HepG2 (cell line): ENCODE data around the gene ARVCF. TPM values are rescaled to one million over a fixed set of nuclear protein-coding genes. Genes with fewer than 3 reads are reported as not detected.
A peak's percentile ranks its signal among the peaks of the same experiment; 100 is the strongest.

ENCODE experiments used
- ARNTL ChIP-seq: sonication (generic); formaldehyde crosslinking; IDR thresholded peaks from 2 replicates; pipeline ENCODE4 v1.4.0; 2020; ENCODE audit warnings: mild to moderate bottlenecking, missing genetic modification reagents
- BRD4 ChIP-seq: sonication (generic); formaldehyde crosslinking; IDR thresholded peaks from 2 replicates; pipeline ENCODE4 v1.4.0; 2020; ENCODE audit warnings: missing genetic modification reagents
- HOXA3 ChIP-seq: sonication (generic); formaldehyde crosslinking; IDR thresholded peaks from 2 replicates; pipeline ENCODE4 v1.5.0; 2020; ENCODE audit warnings: missing genetic modification reagents
- HOXD1 ChIP-seq: sonication (generic); formaldehyde crosslinking; IDR thresholded peaks from 2 replicates; pipeline ENCODE4 v1.5.0; 2020; ENCODE audit warnings: missing genetic modification reagents
- ZNF232 ChIP-seq: sonication (generic); formaldehyde crosslinking; IDR thresholded peaks from 2 replicates; pipeline ENCODE4 v1.4.0; 2020; ENCODE audit warnings: missing genetic modification reagents, borderline replicate concordance
- ZNF660 ChIP-seq: sonication (generic); formaldehyde crosslinking; IDR thresholded peaks from 2 replicates; pipeline ENCODE4 v1.5.1; 2020; ENCODE audit warnings: mild to moderate bottlenecking, low read depth, missing genetic modification reagents, borderline replicate concordance
- ZNF674 ChIP-seq: sonication (generic); formaldehyde crosslinking; IDR thresholded peaks from 2 replicates; pipeline ENCODE4 v1.5.0; 2020; ENCODE audit warnings: low read depth, mild to moderate bottlenecking, missing genetic modification reagents
- ZNF766 ChIP-seq: sonication (generic); formaldehyde crosslinking; IDR thresholded peaks from 2 replicates; pipeline ENCODE4 v1.5.0; 2020; ENCODE audit warnings: missing genetic modification reagents, borderline replicate concordance
- ZNF883 ChIP-seq: sonication (generic); formaldehyde crosslinking; IDR thresholded peaks from 2 replicates; pipeline ENCODE4 v1.5.1; 2020; ENCODE audit warnings: mild to moderate bottlenecking, missing genetic modification reagents; ENCODE audit errors: not compliant biosample characterization
- polyA plus RNA-seq, 8 experiments: library from polyadenylated mRNA; depleted of rRNA in 3 of 8; stranded (reverse) in 7 of 8; unstranded in 1 of 8; fragments of >200 nt; fragmentation: Illumina TruSeq in 4 of 8; extraction: Trizol in 4 of 8; gene quantifications; 2 replicates each; pipeline versions ENCODE4 v1.2.1 to v1.2.3, GENCODE V29; 2011 to 2016; ENCODE audit warnings: low read depth in 4 of 8, missing spikeins in 1 of 8, mixed read lengths in 1 of 8; ENCODE audit not compliant: insufficient read depth in 1 of 8
- total RNA-seq, 5 experiments: library from RNA; depleted of rRNA; stranded (reverse); fragments of >200 nt; fragmentation: Illumina TruSeq; extraction: Trizol; gene quantifications; 2 replicates each; pipeline ENCODE4 v1.2.3, GENCODE V29; 2016; ENCODE audit warnings: low read depth in 1 of 5
- TF ChIP-seq, protein P1 (sequence below): IDR thresholded peaks from 2 replicates; pipeline ENCODE4 v1.6.1; 2016; ENCODE audit warnings: mild to moderate bottlenecking
- TF ChIP-seq, protein P2 (sequence below): sonication (generic); formaldehyde crosslinking; IDR thresholded peaks from 2 replicates; pipeline ENCODE4 v1.4.0; 2020; ENCODE audit warnings: missing genetic modification reagents
- TF ChIP-seq, protein P3 (sequence below), 2 experiments: sonication (generic) in 1 of 2; formaldehyde crosslinking in 1 of 2; IDR thresholded peaks; 2 replicates each; pipeline versions ENCODE4 v1.6.1 to v1.9.0; 2014 to 2022; ENCODE audit warnings: antibody characterized with exemption in 1 of 2, borderline replicate concordance in 1 of 2, inconsistent platforms in 1 of 2, low read depth in 1 of 2, missing genetic modification reagents in 1 of 2
- TF ChIP-seq, protein P4 (sequence below): sonication (generic); formaldehyde crosslinking; IDR thresholded peaks from 2 replicates; pipeline ENCODE4 v1.4.0; 2020; ENCODE audit warnings: mild to moderate bottlenecking, missing genetic modification reagents
- TF ChIP-seq, protein P5 (sequence below): sonication (generic); formaldehyde crosslinking; IDR thresholded peaks from 2 replicates; pipeline ENCODE4 v1.4.0; 2020; ENCODE audit warnings: mild to moderate bottlenecking, missing genetic modification reagents
- TF ChIP-seq, protein P6 (sequence below): sonication (generic); formaldehyde crosslinking; IDR thresholded peaks from 2 replicates; pipeline ENCODE4 v1.4.0; 2020; ENCODE audit warnings: missing genetic modification reagents

The ARVCF gene
- total and polyA plus RNA-seq, 2 of the 13 experiments (the other 11 are each of a cell fraction or from before 2014, with no cell fraction given): 16.4 to 17.7 TPM

DNA sequence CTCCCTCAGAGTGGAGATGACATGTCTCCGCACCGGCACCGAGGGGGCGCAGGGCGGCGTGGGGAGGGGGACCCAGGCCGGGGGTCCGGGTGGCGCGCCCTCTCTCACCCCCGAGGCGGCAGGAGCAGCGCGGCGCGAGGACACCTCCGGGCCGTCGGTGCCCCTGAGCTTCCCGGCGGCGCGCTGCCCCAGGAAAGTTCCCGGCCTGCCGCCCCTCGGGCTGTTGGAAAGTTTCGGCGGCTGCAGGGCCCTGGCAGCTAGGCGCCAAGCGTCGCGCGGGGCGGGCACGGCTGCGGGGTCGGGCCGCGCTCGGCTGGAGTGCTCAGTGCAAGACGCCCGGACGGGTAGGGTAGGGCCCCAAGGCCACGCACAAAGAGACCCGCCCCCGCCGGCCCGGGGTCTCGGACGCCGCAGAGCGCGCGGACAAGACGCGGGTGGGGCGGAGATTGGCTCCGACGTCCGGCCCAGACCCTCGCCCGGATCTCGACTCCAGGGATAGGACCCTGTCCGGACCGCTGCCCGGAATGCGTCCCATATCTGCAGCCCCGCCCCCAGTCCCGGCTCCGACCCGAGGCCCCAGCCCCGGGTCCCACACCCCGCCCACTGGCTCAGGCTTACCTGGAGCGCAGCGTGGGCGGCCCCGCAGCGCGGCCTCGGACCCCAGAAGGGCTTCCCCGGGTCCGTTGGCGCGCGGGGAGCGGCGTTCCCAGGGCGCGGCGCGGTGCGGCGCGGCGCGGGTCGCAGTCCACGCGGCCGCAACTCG is 471 bp downstream of the ARVCF start (continued):
- TF ChIP-seq, protein P1, sequence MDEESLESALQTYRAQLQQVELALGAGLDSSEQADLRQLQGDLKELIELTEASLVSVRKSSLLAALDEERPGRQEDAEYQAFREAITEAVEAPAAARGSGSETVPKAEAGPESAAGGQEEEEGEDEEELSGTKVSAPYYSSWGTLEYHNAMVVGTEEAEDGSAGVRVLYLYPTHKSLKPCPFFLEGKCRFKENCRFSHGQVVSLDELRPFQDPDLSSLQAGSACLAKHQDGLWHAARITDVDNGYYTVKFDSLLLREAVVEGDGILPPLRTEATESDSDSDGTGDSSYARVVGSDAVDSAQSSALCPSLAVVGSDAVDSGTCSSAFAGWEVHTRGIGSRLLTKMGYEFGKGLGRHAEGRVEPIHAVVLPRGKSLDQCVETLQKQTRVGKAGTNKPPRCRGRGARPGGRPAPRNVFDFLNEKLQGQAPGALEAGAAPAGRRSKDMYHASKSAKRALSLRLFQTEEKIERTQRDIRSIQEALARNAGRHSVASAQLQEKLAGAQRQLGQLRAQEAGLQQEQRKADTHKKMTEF: peak; percentile 24; the same call in 1 of the 2 replicates
- 0 out of 2 replicates have a peak, but pooled peaks have one; percentile 39 for TF ChIP-seq BRD4 (CRISPR knock-in tag)
- TF ChIP-seq HOXD1: 0 out of 2 replicates have a peak, but pooled peaks have one; percentile 19
- TF ChIP-seq, protein P2, sequence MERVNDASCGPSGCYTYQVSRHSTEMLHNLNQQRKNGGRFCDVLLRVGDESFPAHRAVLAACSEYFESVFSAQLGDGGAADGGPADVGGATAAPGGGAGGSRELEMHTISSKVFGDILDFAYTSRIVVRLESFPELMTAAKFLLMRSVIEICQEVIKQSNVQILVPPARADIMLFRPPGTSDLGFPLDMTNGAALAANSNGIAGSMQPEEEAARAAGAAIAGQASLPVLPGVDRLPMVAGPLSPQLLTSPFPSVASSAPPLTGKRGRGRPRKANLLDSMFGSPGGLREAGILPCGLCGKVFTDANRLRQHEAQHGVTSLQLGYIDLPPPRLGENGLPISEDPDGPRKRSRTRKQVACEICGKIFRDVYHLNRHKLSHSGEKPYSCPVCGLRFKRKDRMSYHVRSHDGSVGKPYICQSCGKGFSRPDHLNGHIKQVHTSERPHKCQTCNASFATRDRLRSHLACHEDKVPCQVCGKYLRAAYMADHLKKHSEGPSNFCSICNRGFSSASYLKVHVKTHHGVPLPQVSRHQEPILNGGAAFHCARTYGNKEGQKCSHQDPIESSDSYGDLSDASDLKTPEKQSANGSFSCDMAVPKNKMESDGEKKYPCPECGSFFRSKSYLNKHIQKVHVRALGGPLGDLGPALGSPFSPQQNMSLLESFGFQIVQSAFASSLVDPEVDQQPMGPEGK (CRISPR knock-in tag): peak; percentile 14; the same call in 1 of the 2 replicates
- TF ChIP-seq ZNF674 (CRISPR knock-in tag): 0 out of 2 replicates have a peak, but pooled peaks have one; percentile 16
- 0 out of 2 replicates have a peak, but pooled peaks have one; percentile 6 for TF ChIP-seq ARNTL (CRISPR knock-in tag)
- TF ChIP-seq, protein P3, sequence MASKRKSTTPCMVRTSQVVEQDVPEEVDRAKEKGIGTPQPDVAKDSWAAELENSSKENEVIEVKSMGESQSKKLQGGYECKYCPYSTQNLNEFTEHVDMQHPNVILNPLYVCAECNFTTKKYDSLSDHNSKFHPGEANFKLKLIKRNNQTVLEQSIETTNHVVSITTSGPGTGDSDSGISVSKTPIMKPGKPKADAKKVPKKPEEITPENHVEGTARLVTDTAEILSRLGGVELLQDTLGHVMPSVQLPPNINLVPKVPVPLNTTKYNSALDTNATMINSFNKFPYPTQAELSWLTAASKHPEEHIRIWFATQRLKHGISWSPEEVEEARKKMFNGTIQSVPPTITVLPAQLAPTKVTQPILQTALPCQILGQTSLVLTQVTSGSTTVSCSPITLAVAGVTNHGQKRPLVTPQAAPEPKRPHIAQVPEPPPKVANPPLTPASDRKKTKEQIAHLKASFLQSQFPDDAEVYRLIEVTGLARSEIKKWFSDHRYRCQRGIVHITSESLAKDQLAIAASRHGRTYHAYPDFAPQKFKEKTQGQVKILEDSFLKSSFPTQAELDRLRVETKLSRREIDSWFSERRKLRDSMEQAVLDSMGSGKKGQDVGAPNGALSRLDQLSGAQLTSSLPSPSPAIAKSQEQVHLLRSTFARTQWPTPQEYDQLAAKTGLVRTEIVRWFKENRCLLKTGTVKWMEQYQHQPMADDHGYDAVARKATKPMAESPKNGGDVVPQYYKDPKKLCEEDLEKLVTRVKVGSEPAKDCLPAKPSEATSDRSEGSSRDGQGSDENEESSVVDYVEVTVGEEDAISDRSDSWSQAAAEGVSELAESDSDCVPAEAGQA (IDR thresholded peaks at IDR 0.05; ENCODE audit: low read depth): no peak
- TF ChIP-seq, protein P3 (CRISPR knock-in tag; IDR thresholded peaks at IDR 0.05; ENCODE audit: borderline replicate concordance): 0 out of 2 replicates have a peak, but pooled peaks have one; percentile 44
- peak; percentile 29; the same call in 1 of the 2 replicates for TF ChIP-seq HOXA3 (CRISPR knock-in tag)
- TF ChIP-seq, protein P4, sequence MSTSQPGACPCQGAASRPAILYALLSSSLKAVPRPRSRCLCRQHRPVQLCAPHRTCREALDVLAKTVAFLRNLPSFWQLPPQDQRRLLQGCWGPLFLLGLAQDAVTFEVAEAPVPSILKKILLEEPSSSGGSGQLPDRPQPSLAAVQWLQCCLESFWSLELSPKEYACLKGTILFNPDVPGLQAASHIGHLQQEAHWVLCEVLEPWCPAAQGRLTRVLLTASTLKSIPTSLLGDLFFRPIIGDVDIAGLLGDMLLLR (CRISPR knock-in tag): 0 out of 2 replicates have a peak, but pooled peaks have one; percentile 37
- no peak for TF ChIP-seq ZNF660 (CRISPR knock-in tag)
- 0 out of 2 replicates have a peak, but pooled peaks have one; percentile 24 for TF ChIP-seq ZNF232 (CRISPR knock-in tag)
- no peak for TF ChIP-seq ZNF766 (CRISPR knock-in tag)
- TF ChIP-seq, protein P5, sequence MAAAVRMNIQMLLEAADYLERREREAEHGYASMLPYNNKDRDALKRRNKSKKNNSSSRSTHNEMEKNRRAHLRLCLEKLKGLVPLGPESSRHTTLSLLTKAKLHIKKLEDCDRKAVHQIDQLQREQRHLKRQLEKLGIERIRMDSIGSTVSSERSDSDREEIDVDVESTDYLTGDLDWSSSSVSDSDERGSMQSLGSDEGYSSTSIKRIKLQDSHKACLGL: peak; percentile 21; the same call in 1 of the 2 replicates
- TF ChIP-seq, protein P6, sequence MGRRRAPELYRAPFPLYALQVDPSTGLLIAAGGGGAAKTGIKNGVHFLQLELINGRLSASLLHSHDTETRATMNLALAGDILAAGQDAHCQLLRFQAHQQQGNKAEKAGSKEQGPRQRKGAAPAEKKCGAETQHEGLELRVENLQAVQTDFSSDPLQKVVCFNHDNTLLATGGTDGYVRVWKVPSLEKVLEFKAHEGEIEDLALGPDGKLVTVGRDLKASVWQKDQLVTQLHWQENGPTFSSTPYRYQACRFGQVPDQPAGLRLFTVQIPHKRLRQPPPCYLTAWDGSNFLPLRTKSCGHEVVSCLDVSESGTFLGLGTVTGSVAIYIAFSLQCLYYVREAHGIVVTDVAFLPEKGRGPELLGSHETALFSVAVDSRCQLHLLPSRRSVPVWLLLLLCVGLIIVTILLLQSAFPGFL (CRISPR knock-in tag): 0 out of 2 replicates have a peak, but pooled peaks have one; percentile 44
- TF ChIP-seq ZNF883 (CRISPR knock-in tag): peak; percentile 22
